Measurements from ENCODE around the gene BHLHA15. TPM values are rescaled to one million over a fixed set of nuclear protein-coding genes. Genes with fewer than 3 reads are reported as not detected.

The BHLHA15 gene
- total and polyA plus RNA-seq, 9 of the 15 experiments (the other 6 are each of a cell fraction or from before 2014, with no cell fraction given) = 0.22 to 2.0 (median 1.1) TPM; not detected in 4

- TF ChIP-seq UBTF (IDR thresholded peaks at IDR 0.05; ENCODE audit: borderline replicate concordance in 1 of 2, low read depth in 2 of 2, low read length in 2 of 2) (no peak), MTA2 (IDR thresholded peaks at IDR 0.05; ENCODE audit: low read depth) (no peak), FOXP4 (CRISPR knock-in tag; IDR thresholded peaks at IDR 0.05; ENCODE audit: borderline replicate concordance) (no peak), BRF1 (IDR thresholded peaks at IDR 0.05; ENCODE audit: borderline replicate concordance, extremely low read depth, insufficient read length) (no peak), ZNF124 (CRISPR knock-in tag; IDR thresholded peaks at IDR 0.05) (no peak), ZNF77 (CRISPR knock-in tag; IDR thresholded peaks at IDR 0.05) (no peak), NRF1 (conservative IDR thresholded peaks at IDR 0.05 in 1 of 2, IDR thresholded peaks at IDR 0.05 in 1 of 2) (peak; percentile 54 to 69), CREB5 (CRISPR knock-in tag; IDR thresholded peaks at IDR 0.05) (no peak), NEUROD1 (IDR thresholded peaks at IDR 0.05; ENCODE audit: borderline replicate concordance, low read depth, low read length, partially characterized antibody) (no peak), DEAF1 (CRISPR knock-in tag; IDR thresholded peaks at IDR 0.05) (no peak), ZNF609 (CRISPR knock-in tag; IDR thresholded peaks at IDR 0.05; ENCODE audit: borderline replicate concordance) (no peak)
Measured at GRCh38 chr7:98251601-98252424, 40.6 kb downstream of the BHLHA15 start, which contains the start of gene TECPR1 (continued).

Data from K562 (cell line).